Ovary (tissue), 9 donors: ENCODE data around the gene RAB40C. TPM values are rescaled to one million over a fixed set of nuclear protein-coding genes. Genes with fewer than 3 reads are reported as not detected.

Source experiments
- DNase-seq, 5 donors: peaks; one replicate each; pipeline ENCODE4 v3.0.0-alpha.2; 2019 to 2020
- H3K27ac ChIP-seq, 2 donors: fragments of 200-600 bp; one replicate each; pipeline versions ENCODE4 v1.5.1 to v1.8.0; 2019 to 2022
- H3K27me3 ChIP-seq: fragments of 200-600 bp; one replicate; pipeline ENCODE4 v1.8.0; 2022
- H3K36me3 ChIP-seq: fragments of 200-600 bp; sonication (generic); one replicate; pipeline ENCODE4 v1.5.1; 2019
- H3K4me1 ChIP-seq: one replicate; pipeline ENCODE4 v1.8.1; 2013; ENCODE audit warnings: mild to moderate bottlenecking, moderate library complexity; ENCODE audit not compliant: insufficient read depth
- H3K4me3 ChIP-seq: fragments of 200-600 bp; sonication (generic); one replicate; pipeline ENCODE4 v1.5.1; 2017
- H3K9me3 ChIP-seq, 2 donors: fragments of 200-600 bp in 1 of 2; sonication (generic) in 1 of 2; one replicate each; pipeline versions ENCODE4 v1.5.1 to v1.8.1; 2013 to 2019; ENCODE audit warnings: mild to moderate bottlenecking in 1 of 2, moderate library complexity in 1 of 2
- CTCF ChIP-seq, 3 donors: fragments of 450-650 bp in 2 of 3; fragments of 200-600 bp in 1 of 3; IDR thresholded peaks; one replicate each; pipeline versions ENCODE4 v1.5.1 to v1.8.0; 2016 to 2022; ENCODE audit warnings: antibody characterized with exemption in 3 of 3, mild to moderate bottlenecking in 1 of 3
- EP300 ChIP-seq: sonication (generic); formaldehyde crosslinking; IDR thresholded peaks from one replicate; pipeline ENCODE4 v1.6.1; 2017; ENCODE audit warnings: antibody characterized with exemption
- POLR2A ChIP-seq: fragments of 450-650 bp; IDR thresholded peaks from one replicate; pipeline ENCODE4 v1.6.1; 2017; ENCODE audit warnings: antibody characterized with exemption, mild to moderate bottlenecking, moderate library complexity
- WGBS, 3 donors: extraction: QIAGEN DNeasy Blood & Tissue Kit in 1 of 3; methylation state at CpG; one replicate each; pipeline versions ENCODE4 v1.1.5 to v1.1.7; 2013 to 2017; 5-methylcytosine and 5-hydroxymethylcytosine counted together
- intact Hi-C, 4 donors: fragments of 100-400 bp; cut with DNase I; formaldehyde crosslinking; loops; one replicate each; pipeline versions ENCODE4 v1.11.0 to v1.15.1; 2022 to 2023
- polyA plus RNA-seq, 2 donors: library from polyadenylated mRNA; stranded (reverse); fragments of 200-250 nt in 1 of 2; fragments of 350-450 nt in 1 of 2; fragmentation: Illumina TruSeq in 1 of 2; extraction: RNeasy Lipid Tissue Mini Kit (QIAGEN cat#74804) in 1 of 2; gene quantifications; one replicate each; pipeline ENCODE4 v1.2.3, GENCODE V29; 2013 to 2014
- total RNA-seq, 7 donors: library from RNA; depleted of rRNA in 2 of 7; stranded (reverse); fragments of >200 nt in 2 of 7; fragmentation: NEBNext Ultra II Directional in 3 of 7; extraction: Animal tissue kit (Norgen Biotek cat#: 25700) in 3 of 7; gene quantifications; one replicate each; pipeline versions ENCODE4 v1.1.0 to v1.2.4, GENCODE V29; 2016 to 2023
- donor health status: DM: no; HTN: no; CAD: no; lungs with moderate emphysema.
- donor health status: DM: no; HTN: no; CAD: no.
- donor health status: Bipolar disorder and iron deficiency.
- donor health status: DM: yes; HTN: yes; CAD: no.
- donor health status: DM: no; HTN: no; CAD: no.
- donor health status: DM: yes; HTN: yes; CAD: no.

Gene RAB40C
- total and polyA plus RNA-seq, 9 donors, result 1.9 to 24.1 (median 21.0) TPM

- H3K27ac ChIP-seq, result peak overlapping the region in 1 of 2 donors; percentile 96
- intact Hi-C loops, result loop anchor here in 1 of 4 donors (5.0 to 10.0 kb wide), 2 partner anchors 43 to 1329 kb away; partner anchors contain the start of genes RAB40C, RNF151 and RPS2
- peak in 2 of 5 donors; percentile 34 to 64 for DNase-seq
- no peaks in the 10 kb centered on the region for H3K36me3 ChIP-seq
- H3K27me3 ChIP-seq, result no peaks in the 10 kb centered on the region
- H3K9me3 ChIP-seq, result no peaks in the 10 kb centered on the region
- 2 to 5% (median 2%) methylated on average over 28 to 55 of the region's 55 CpGs for WGBS, 3 donors
- H3K4me3 ChIP-seq, result peak overlapping the region; percentile 88
- TF ChIP-seq CTCF (IDR thresholded peaks at IDR 0.05) (no peak), EP300 (no peak), POLR2A (no peak)
- peaks cover 14% of the 10 kb centered on the region for H3K4me1 ChIP-seq
These were observed 45.8 kb downstream of the RAB40C start for GRCh38 chr16:635573-636205.

GRCh38 chr16:636206-637080, 46.6 kb downstream of the RAB40C start, which contains the start of gene METTL26:
METTL26 (minus strand) TSS chr16:636305; CDS start chr16:636290, 15 bp downstream.
- intact Hi-C loops, result loop anchor here in 1 of 4 donors (5.0 to 10.0 kb wide), 2 partner anchors 44 to 1328 kb away; partner anchors contain the start of genes RAB40C, RNF151 and RPS2
- TF ChIP-seq CTCF (IDR thresholded peaks at IDR 0.05) (peak in 1 of 3 donors; percentile 29), POLR2A (peak; percentile 66), EP300 (no peak)
- H3K36me3 ChIP-seq, result no peaks in the 10 kb centered on the region
- H3K9me3 ChIP-seq, result no peaks in the 10 kb centered on the region
- peak within 1 kb of the TSS; percentile 84 to 96 for H3K27ac ChIP-seq
- peaks cover 10% of the 10 kb centered on the region for H3K4me1 ChIP-seq
- peak within 1 kb of the TSS; percentile 88 for H3K4me3 ChIP-seq
- 0 to 1% (median 0%) methylated on average over 48 to 91 of the region's 91 CpGs for WGBS, 3 donors
- DNase-seq, result peak; percentile 95 to 96 (median 95)
- H3K27me3 ChIP-seq, result no peaks in the 10 kb centered on the region

GRCh38 chr16:637081-638018, 47.5 kb downstream of the RAB40C start:
- TF ChIP-seq CTCF (IDR thresholded peaks at IDR 0.05), result no peak
- no peak for TF ChIP-seq POLR2A
- intact Hi-C loops, result loop anchor here in 1 of 4 donors (5.0 to 10.0 kb wide), 2 partner anchors 45 to 1327 kb away; partner anchors contain the start of genes RAB40C, RNF151 and RPS2
- Histone ChIP-seq H3K4me3 (peak overlapping the region; percentile 88), H3K27ac (peak overlapping the region; percentile 84 to 96), H3K9me3 (no peaks in the 10 kb centered on the region), H3K36me3 (no peaks in the 10 kb centered on the region), H3K27me3 (no peaks in the 10 kb centered on the region), H3K4me1 (peaks cover 10% of the 10 kb centered on the region)
- WGBS, 3 donors, result 14 to 30% (median 27%) methylated on average over 29 to 52 of the region's 53 CpGs
- peak; percentile 91 to 96 (median 92) for DNase-seq
